ENCODE results near the gene RBPJ.

DNA sequence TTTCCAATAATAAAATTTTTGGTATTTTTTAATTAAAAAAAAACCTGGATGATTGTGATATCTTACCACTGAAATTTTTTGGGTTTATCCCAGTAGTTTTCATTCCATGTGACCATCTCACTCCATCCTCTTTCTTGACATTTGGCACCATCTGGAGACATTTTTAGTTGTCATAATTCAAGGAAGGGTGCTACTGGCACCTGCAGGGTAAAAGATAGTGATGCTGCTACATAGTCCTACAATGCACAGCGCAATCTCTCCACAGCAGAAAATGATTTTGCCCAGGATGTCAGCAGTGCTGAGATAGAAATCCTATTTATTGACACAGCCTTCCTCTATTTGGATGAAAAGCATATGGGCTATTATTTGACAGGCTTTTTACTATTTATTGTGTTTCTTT lies 79.3 kb downstream of the RBPJ start:
- TF ChIP-seq EZH2phosphoT487 (IDR thresholded peaks at IDR 0.05; ENCODE audit: low read length) (no peak), EZH2 (optimal IDR thresholded peaks at IDR 0.05; ENCODE audit: low read depth, low read length) (no peak)
- TF ChIP-seq, protein P1, sequence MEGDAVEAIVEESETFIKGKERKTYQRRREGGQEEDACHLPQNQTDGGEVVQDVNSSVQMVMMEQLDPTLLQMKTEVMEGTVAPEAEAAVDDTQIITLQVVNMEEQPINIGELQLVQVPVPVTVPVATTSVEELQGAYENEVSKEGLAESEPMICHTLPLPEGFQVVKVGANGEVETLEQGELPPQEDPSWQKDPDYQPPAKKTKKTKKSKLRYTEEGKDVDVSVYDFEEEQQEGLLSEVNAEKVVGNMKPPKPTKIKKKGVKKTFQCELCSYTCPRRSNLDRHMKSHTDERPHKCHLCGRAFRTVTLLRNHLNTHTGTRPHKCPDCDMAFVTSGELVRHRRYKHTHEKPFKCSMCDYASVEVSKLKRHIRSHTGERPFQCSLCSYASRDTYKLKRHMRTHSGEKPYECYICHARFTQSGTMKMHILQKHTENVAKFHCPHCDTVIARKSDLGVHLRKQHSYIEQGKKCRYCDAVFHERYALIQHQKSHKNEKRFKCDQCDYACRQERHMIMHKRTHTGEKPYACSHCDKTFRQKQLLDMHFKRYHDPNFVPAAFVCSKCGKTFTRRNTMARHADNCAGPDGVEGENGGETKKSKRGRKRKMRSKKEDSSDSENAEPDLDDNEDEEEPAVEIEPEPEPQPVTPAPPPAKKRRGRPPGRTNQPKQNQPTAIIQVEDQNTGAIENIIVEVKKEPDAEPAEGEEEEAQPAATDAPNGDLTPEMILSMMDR (IDR thresholded peaks at IDR 0.05; ENCODE audit: low read length) = no peak

Measured in MM.1S (cell line).